ENCODE data around the gene LGR6.

Gene LGR6

DNA sequence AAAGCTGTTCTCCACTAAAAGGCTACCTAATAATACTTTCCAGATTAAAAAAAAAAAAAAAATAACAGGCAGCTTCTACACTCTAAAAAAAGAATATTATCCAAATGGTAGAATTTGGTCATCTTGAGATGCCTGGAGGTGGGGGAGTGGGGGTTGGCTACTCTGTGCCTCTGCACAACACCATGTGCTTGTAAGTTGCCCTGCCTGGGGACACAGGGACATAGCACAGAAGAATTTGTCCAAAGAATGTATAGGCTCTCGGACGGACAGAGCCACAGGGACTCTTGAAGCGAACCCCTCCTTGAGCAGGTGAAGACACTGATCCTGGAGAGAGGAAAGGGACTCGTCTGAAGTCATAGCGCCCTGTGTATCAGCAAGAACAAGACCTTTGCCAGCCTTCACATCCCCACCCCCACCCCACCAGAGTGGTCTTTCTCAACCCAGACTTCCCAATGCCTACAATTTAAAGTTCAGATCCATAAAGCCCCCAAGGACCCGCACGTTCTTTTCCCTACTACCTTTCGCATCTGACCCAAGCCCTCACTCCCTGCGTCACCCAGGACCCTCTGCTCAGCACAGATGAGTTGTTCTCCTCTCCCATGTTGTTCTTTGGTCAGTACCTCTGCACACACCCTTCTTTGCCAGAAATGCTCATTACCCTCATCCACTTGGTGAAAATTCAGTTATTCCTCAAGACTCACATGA lies 72.6 kb downstream of the LGR6 start:
- DNase-seq (ENCODE audit: low spot score): no peak

DNA sequence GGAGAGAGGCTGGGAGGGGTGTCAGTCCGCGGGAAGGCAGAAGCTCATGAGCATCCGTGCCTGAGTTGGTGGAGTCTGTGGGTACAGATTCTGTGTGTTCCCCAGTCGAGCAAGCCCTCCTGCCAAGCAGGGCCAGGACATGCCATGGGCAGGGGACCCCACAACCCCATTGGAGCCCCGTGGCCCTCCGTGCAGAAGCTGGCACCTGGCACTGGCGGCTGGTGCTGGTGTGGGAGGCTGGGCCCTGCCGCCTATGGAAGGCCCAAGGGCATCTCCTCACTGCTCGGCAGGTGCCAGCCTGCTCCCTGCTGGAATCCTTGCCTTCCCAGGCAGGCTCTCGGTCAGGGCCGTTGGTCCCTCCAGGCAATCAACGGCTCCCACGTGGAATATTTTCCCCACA lies 74.4 kb downstream of the LGR6 start:
- DNase-seq (ENCODE audit: low spot score): no peak

DNA sequence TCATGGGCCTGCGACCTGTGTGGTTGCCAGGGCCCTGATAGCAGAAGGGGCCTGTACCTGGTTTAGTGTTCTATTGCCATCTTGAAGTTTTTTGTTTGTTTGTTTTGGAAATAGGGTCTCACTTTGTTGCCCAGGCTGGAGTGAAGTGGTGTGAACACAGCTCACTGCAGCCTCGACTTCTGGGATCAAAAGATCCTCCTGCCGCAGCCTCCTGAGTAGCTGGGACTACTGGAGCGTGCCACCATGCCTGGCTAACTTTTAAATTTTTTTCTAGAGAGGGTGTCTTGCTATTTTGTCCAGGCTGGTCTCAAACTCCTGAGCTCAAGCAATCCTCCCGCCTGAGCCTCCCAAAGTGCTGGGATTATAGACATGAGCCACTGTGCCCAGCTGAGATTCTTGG lies 75.2 kb downstream of the LGR6 start:
- DNase-seq (ENCODE audit: low spot score): no peak

DNA sequence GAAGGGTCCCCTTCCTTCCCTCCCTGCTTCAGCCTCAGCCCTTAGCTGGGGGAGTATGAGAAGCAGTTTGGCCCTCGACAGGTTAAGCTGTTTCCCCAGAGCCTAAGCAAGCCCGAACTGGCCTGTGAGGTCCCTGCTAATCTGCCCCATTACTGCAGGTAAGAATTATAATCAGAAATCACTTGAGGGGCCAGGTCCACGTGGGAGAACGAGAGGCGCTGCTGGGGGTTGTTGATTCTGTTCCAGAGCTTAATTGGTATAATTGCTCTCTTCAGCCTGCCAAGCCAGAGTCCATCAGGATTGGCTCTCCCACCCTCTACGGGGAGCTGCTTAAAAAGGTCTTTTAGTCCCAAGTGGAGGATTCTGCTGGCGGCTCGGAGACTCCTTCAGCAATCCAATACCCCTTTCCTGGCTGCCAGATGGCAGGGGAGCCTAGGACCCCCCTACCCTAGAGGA lies 77.3 kb downstream of the LGR6 start:
- DNase-seq (ENCODE audit: low spot score): no peak

DNA sequence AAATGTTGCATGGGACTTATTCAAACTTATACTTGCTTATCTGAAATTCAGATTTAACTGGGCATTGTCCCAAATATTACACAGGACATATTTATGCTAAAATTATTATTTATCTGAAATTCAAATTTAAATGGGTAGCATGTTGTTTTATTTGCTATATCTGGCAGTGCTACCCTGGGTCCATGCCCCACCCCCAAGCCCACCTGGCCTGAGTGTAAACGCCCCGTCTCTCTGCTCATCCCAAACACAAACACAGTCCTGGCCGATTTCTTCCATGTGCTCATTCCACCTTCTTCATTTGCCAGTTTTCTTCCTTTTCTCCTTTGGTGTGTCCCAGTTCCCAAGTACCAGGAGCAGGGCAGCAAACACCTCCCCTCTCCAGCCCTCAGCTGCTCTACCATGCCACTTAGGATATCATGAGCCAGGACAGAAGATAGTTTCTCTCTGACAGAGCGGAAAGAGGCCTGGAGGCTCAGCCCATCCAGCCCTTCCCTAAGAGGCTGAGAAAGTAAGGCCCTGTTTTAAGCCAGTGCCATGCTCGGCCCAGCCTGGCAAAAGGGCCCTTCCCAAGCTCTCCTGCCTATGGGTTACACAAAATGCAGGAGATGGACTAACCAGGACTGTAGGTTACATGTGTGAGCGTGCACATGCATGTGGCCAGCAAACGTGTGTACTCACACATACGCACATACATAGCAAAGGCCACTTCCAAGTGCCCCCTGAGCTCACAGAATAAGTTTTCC lies 78.7 kb downstream of the LGR6 start:
- no peak for DNase-seq (ENCODE audit: low spot score)

DNA sequence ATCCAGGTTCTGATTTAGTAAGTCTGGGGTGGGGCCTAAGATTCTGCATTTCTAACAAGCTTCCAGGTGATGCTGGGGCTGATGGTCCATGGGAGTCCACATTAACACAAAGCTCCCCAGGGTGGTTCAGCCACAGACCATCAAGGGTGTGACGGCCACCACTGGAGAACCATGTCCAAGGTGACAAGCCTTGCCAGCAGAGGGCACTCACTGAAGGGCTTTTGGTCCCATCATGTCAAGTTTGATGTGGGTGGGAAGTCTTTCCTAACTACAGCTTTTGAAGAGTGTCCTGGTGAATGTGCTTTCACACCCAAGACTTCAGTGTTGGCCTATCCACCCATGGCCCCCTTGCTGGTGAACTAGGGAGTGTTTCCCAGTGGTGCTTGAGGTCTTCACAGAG lies 81.0 kb downstream of the LGR6 start:
- DNase-seq (ENCODE audit: low spot score): peak; percentile 43

DNA sequence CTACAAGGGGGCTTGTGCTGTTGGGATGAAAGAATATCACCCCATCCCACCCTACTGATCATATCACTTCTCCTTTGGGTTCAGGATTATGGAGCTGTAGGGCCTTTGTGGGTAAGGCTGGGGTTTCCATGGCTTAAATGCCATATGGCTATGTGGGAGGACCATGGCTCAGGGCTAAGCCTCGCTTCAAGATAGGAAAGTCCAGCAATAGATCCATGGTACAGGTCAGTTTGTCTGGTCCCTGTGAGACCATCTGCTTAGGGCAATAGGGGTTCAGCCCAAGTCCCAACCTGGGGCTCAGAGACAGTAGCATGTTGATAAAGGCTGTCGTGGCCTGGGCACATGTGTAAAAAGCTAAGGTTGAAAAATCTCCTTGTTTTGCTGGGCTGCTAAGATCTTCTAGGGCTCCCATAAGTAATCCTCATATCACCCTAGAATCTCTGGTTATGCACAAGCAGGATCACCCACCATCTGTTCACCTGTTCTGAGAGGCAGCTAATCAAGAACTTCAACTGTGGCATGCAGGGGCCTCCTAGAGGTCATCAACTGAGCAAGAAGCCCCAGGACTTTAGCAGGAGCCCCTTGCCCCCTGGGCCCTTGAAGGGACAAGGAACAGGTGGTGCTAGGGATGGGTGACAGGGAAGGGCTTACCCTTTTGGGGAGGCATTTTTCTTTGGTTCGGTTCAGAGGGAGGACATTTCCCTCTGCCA lies 81.6 kb downstream of the LGR6 start:
- no peak for DNase-seq (ENCODE audit: low spot score)

DNA sequence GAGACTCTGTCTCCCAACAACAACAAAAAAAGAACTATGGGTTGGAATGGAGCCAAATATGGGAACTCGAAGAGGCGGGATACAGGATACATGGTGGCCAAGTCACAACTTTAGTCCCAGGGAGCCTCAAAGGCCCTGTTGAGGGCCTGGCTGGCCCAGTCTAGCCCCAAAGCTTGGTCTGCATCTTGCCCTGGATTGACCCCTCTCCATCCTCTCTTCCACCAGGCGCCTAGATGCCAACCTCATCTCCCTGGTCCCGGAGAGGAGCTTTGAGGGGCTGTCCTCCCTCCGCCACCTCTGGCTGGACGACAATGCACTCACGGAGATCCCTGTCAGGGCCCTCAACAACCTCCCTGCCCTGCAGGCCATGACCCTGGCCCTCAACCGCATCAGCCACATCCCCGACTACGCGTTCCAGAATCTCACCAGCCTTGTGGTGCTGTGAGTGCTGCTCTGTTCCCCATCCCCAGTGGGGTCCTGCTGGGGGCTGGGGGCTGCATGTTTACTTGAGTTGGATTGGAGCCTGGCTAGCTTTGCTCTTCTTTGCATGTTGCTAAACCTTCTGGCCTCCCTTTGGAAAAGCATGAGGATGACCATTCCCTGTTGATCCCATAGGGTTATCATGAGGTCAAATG lies 82.6 kb downstream of the LGR6 start:
- no peak for DNase-seq (ENCODE audit: low spot score)

DNA sequence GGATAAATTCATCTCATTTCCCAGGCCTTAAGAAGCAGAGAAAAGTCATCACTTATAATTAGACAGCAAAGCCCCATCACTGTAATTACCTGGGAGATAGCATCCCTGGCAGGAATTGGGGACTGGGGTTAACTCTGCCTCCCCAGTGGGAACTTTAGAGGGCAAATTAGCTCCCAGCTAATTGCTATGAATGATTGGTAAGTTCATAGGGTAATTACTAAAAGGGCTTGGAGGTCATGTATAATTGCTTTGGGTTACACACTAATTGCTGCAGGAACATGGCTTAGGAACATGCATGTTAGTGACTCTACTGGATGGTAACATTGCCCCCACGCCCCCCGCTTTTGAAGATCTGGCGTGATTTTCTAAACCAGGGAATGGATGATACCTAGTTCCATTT lies 83.3 kb downstream of the LGR6 start:
- DNase-seq (ENCODE audit: low spot score): no peak

DNA sequence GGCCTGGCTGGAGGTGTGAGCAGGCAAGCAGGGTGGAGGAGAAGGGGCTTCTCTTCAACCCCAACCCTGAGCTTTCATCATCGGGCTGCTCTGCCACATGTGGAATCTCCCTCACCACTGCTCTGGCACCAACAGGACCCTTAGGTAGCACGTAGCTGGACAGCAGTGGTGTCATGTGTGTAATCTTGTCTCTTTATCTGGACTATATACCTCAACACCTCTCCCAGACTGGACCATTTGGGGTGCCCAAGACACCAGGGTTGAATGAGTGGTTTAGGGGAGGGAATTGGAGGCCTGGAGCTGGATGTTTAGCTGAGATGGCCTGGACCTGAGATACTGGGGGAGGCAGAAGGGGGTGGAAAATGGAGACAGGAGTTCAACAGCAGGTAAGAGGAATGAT lies 85.2 kb downstream of the LGR6 start:
- DNase-seq (ENCODE audit: low spot score): no peak

DNA sequence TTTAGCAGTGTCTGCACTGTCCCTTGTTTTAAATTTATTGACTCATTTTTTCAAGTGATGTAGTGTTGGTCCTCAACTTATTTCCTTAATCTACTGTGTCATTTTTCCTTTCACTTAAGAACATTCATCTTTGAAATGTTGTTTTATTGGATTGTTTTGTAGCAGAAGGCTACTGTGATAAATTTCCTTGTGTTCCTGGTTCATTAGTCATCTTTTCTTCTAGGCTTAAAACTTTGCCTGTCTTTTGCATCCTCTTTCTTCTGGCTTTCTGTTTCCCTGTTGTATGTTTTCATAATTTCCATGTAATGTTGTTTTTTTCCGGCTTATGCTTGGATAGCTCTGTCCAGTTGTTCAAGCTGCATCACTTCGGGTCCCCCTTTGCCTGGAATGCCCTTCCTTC lies 86.2 kb downstream of the LGR6 start:
- DNase-seq (ENCODE audit: low spot score): no peak

DNA sequence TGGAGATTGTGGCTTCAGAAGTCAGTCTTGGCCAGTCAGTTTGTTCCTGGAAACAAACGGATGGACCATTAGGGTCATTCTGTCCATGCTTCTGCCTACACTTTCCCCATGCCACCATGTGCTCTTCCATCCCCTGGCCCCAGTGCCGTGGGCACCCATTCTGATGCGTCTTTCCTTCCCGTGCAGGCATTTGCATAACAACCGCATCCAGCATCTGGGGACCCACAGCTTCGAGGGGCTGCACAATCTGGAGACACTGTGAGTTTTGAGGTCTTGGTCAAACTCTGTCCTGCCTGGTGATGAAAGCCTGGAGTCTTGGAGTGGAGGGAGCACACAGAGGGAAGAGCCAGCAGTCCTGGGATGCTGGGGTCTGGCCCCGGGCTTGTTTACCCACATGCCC lies 87.0 kb downstream of the LGR6 start:
- no peak for DNase-seq (ENCODE audit: low spot score)

DNA sequence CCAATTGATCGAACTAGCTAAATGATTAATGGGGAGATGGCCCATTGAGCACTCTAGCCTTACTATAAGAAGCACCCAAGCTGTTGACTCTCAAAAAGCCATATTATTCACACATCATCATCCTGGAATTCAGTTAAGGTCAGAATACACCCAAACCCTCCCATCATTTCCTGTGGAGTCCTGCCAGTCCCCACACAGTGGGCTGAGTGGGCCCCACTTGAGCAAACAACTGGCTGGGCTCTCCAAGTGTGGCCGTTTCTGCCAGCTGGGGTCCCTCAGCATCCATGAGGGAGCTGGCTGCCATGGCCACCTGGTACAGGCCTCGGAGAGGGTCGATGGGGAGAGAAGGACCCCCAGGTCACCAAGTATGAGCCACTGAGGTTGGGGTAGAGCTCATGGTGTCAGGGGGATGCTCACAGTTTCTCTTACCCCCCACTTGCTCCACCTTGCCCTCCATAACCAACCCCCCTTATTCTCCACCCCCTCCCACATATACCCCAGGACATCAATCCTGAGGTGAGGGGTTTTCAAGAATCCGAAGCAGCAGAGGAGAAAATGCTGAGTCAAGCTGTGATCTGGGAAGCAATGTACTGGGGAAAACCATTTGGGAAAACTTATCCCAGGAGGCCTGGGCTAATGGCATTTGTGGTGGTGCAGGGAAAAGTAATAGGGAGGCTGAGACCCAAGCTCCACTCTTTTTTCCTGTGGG lies 87.9 kb downstream of the LGR6 start:
- DNase-seq (ENCODE audit: low spot score): no peak

DNA sequence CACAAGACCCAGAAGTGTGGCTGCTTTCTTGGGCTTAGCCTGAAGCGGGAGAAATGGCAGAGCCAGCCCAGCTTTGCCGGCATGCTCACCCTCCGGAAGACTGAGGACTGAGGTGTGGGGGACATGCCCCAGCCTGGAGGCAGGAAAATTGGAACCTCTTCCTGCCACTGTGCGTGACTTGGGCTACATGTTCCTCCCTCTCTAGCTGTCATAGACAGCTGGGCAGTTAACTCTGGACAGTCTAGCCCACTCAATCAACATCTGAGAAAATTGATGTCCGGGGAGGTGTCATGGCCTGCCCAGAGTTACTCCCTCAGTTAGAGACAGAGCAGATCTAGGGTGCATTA lies 88.4 kb downstream of the LGR6 start:
- DNase-seq (ENCODE audit: low spot score): no peak

DNA sequence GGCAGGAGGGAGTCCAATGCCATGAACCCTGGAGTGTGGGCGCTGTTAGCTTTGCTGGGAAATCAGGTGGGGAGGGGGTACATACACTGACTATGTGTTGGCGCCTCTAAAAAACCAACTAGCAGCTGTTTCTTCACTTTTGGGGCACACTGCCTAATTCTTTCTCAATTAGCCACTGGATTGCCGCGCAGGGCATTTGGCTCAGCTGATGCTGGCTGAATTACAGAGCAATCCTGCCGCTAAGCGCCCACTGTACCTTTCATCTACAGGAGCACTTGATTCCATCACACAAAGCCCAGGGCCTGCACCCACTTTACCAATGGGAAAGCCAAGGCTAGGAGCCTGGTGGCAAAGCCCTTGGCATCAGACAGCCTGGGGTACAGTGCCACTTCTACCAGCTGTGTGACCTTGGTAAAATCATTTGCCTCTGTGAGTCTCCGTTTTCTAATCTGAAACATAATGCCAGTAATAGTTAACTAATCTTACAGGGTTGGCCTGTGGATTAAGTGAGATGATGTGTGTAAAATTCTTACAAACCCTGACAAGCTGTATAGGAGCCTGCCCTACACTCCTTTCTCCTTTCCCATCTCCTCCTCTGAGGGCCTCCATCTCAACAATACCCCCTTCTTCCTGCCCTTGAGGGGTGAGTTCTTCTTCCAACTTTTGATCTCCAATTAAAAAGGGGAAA lies 89.1 kb downstream of the LGR6 start:
- DNase-seq (ENCODE audit: low spot score): no peak

DNA sequence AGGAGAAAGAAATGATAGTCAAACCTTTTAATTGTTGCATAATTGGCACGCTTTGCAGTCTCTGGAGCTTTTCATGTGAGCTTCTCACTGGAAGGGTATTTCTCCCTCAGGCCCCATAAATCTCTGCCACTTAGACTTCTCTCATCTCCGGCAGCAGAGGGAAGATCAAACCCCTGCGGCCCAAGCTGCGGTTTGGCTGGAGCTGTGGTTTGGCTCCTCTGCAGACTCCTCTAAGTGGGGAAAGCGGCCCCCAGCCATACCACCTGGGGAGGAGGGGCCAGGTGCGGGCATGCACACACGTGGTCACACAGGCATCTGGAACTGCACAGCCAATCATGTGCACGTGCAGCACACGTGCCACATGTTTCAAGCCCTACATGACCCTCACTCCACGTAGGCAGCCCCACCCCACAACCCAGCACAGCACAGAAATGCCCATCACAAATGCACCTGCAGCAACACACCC lies 89.8 kb downstream of the LGR6 start:
- DNase-seq (ENCODE audit: low spot score): peak; percentile 96

DNA sequence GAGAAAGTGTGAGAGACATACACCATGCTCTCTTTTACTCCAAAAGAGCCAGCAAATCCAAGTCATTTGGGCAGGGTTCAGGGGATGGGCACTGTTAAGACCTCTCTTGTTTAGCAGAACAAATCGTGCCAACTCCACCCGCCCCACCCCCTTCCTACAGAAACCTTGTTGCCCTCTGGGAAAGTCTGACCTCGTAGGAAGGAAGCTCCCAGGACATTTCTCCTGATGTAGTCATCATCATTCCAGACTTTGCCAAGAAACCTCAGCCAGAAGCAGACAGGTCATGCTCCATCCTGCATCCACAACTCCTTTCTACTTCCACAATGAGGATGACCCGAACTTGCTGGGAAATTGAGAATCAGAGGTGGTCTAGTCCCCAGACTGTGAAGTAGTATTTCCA lies 90.4 kb downstream of the LGR6 start:
- DNase-seq (ENCODE audit: low spot score): peak; percentile 42

DNA sequence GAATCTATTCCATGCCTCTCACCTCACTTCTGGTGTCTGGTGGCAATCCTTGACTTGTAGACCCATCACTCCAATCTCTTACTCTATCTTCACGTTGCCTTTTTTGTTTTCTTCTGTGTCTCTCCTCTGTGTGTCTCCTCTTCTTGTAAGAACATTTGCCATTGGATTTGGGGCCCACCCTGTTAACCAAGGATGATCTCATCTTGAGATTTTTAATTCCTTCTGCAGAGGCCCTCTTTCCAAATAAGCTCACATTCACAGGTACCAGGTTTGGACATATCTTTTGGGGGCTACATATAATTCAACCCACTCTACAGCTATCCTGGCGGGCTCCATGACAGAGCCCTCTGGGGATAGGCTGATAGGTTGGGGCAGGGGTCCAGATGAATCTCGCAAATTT lies 92.3 kb downstream of the LGR6 start:
- DNase-seq (ENCODE audit: low spot score): no peak

DNA sequence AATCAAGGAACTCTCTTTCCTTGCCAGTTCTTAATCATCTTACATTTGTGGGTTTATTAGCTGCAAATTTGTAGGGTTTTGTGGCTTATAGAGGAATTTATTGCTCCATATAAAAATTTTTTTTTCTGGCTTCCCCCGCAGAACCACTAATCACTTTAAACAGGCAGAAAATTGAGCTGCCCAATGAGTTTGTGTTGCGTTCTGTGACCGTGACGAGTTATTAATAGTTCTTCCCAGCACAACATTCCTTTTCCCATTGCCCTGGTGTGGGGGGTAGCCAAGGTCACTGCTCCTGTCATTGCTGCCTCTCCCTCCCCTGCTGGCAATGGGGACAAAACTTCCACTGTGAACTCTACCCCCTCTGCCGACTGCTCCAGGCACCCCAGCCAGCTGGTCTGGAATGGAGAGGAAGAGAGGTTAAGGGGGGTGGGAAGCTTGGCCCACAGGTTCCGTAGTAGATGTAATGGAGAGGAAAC lies 93.1 kb downstream of the LGR6 start:
- DNase-seq (ENCODE audit: low spot score): no peak

DNA sequence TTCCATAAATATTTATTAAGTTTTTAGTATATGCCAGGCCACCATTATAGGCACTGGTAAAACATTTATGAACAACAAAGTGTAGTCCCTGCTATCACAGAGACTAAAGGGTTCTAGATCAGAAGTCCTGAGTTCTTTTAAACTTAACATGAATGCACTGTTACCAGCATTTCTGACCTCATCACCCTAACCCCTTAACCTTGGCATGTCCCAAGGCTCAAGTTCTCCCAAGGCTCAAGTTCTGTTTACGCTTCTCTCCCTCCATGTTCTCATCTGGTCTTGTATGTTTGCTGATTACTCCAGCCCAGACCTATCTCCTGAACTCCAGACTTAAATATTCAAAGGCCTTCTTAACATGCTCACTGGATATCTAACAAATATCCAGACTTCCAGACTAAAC lies 93.6 kb downstream of the LGR6 start:
- no peak for DNase-seq (ENCODE audit: low spot score)

DNA sequence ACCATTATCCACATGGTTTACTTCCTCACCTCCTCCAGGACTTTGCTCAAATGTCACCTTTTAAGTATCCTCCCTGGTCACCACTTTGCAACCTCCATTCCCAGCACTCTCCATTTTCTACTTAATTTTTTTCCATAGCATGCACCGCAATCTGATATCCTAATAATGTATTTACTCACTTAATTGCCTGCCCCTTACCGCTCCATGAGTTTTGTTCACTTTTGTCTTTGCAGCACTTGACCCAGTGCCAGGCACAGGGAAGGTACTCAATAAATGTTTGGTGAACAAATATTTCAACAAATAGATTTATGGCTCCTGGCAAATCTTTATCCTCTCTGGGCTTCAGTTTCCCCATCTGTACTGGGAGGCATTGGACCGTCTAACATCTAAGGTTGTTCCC lies 94.6 kb downstream of the LGR6 start:
- no peak for DNase-seq (ENCODE audit: low spot score)
